Upper lobe of left lung (tissue), 4 donors: ENCODE results near the gene MAP3K6.
A peak's percentile ranks its signal among the peaks of the same experiment; 100 is the strongest.

Experiments used
- CTCF ChIP-seq, 6 experiments: fragments of 450-650 bp in 4 of 6; fragments of 200-600 bp in 2 of 6; sonication (generic) in 2 of 6; IDR thresholded peaks; one replicate each; pipeline ENCODE4 v1.5.1; 2016 to 2019; ENCODE audit warnings: antibody characterized with exemption in 6 of 6
- EP300 ChIP-seq, 4 donors: sonication (generic); formaldehyde crosslinking; IDR thresholded peaks; one replicate each; pipeline ENCODE4 v1.5.1; 2017; ENCODE audit warnings: antibody characterized with exemption in 4 of 4, control low read depth in 2 of 4
- POLR2A ChIP-seq, 4 donors: fragments of 450-650 bp; IDR thresholded peaks; one replicate each; pipeline ENCODE4 v1.5.1; 2016 to 2017; ENCODE audit warnings: antibody characterized with exemption in 4 of 4, mild to moderate bottlenecking in 2 of 4
- POLR2AphosphoS5 ChIP-seq, 2 donors: sonication (generic); formaldehyde crosslinking; IDR thresholded peaks; one replicate each; pipeline ENCODE4 v1.5.1; 2017; ENCODE audit warnings: antibody characterized with exemption in 2 of 2

GRCh38 chr1:27365372-27366112 is 1.2 kb downstream of the MAP3K6 start:
- TF ChIP-seq CTCF (IDR thresholded peaks at IDR 0.05) (no peak), POLR2AphosphoS5 (IDR thresholded peaks at IDR 0.05) (peak in 1 of 2 donors; percentile 68), POLR2A (IDR thresholded peaks at IDR 0.05) (peak in 3 of 4 donors; percentile 12 to 51 (median 37)), EP300 (IDR thresholded peaks at IDR 0.05) (no peak)
